Stomach (tissue), 9 donors: ENCODE measurements around the gene PIKFYVE. TPM values are rescaled to one million over a fixed set of nuclear protein-coding genes. Genes with fewer than 3 reads are reported as not detected.

Experiments
- DNase-seq, 2 donors: peaks; one replicate each; pipeline versions ENCODE4 v3.0.0 to v3.0.0-alpha.2; 2013 to 2019
- H3K27ac ChIP-seq, 5 donors: fragments of 200-600 bp in 4 of 5; sonication (generic) in 4 of 5; one replicate each; pipeline ENCODE4 v1.5.1; 2013 to 2019; ENCODE audit warnings: mild to moderate bottlenecking in 1 of 5, moderate library complexity in 1 of 5
- H3K27me3 ChIP-seq, 3 donors: fragments of 200-600 bp; sonication (generic); one replicate each; pipeline ENCODE4 v1.5.1; 2017 to 2019; ENCODE audit warnings: mixed run types in 1 of 3
- H3K36me3 ChIP-seq, 4 donors: fragments of 200-600 bp; sonication (generic); 1 replicate in 3 of 4; 2 replicates in 1 of 4; pipeline ENCODE4 v1.5.1; 2016 to 2019
- H3K4me1 ChIP-seq, 4 donors: fragments of 200-600 bp; sonication (generic); one replicate each; pipeline ENCODE4 v1.5.1; 2016 to 2019
- H3K4me3 ChIP-seq, 4 donors: fragments of 200-600 bp; sonication (generic) in 3 of 4; one replicate each; pipeline ENCODE4 v1.5.1; 2016 to 2019; ENCODE audit warnings: mild to moderate bottlenecking in 1 of 4
- H3K9me3 ChIP-seq, 4 donors: fragments of 200-600 bp; sonication (generic); one replicate each; pipeline ENCODE4 v1.5.1; 2016 to 2019
- EP300 ChIP-seq: sonication (generic); formaldehyde crosslinking; IDR thresholded peaks from one replicate; pipeline ENCODE4 v1.6.1; 2017; ENCODE audit warnings: antibody characterized with exemption
- POLR2A ChIP-seq, 4 donors: fragments of 450-650 bp; IDR thresholded peaks; one replicate each; pipeline ENCODE4 v1.6.1; 2016; ENCODE audit warnings: antibody characterized with exemption in 4 of 4, control low read depth in 2 of 4, mild to moderate bottlenecking in 1 of 4, moderate library complexity in 1 of 4
- POLR2AphosphoS5 ChIP-seq, 3 donors: sonication (generic); formaldehyde crosslinking; IDR thresholded peaks; one replicate each; pipeline ENCODE4 v1.6.1; 2016; ENCODE audit warnings: antibody characterized with exemption in 3 of 3
- WGBS, 5 donors: extraction: QIAGEN DNeasy Blood & Tissue Kit in 3 of 5; methylation state at CpG; one replicate each; pipeline versions ENCODE4 v1.1.5 to v1.1.7; 2013 to 2018; 5-methylcytosine and 5-hydroxymethylcytosine counted together
- intact Hi-C: fragments of 100-400 bp; cut with DNase I; formaldehyde crosslinking; loops from one replicate; pipeline ENCODE4 v1.15.1; 2023; ENCODE audit warnings: low total_unique reads
- polyA plus RNA-seq, 3 donors: library from polyadenylated mRNA; stranded (reverse); fragments of 200-250 nt; gene quantifications; one replicate each; pipeline ENCODE4 v1.2.3, GENCODE V29; 2013
- total RNA-seq, 5 donors: library from RNA; depleted of rRNA; stranded (reverse); fragments of >200 nt; gene quantifications; one replicate each; pipeline versions ENCODE4 v1.1.0 to v1.2.3, GENCODE V29; 2014 to 2016
- TF ChIP-seq, protein P1 (sequence below), 7 experiments: fragments of 450-650 bp in 4 of 7; fragments of 200-600 bp in 3 of 7; sonication (generic) in 3 of 7; IDR thresholded peaks; one replicate each; pipeline ENCODE4 v1.5.1; 2016 to 2019; ENCODE audit warnings: antibody characterized with exemption in 7 of 7, control low read depth in 2 of 7, mild to moderate bottlenecking in 1 of 7
- donor health status: healthy with polysubstance abuse.
- donor health status: Bipolar disorder and iron deficiency.
- donor health status: healthy.

PIKFYVE gene
- total and polyA plus RNA-seq, 8 donors = 3.0 to 42.8 (median 20.3) TPM

DNA sequence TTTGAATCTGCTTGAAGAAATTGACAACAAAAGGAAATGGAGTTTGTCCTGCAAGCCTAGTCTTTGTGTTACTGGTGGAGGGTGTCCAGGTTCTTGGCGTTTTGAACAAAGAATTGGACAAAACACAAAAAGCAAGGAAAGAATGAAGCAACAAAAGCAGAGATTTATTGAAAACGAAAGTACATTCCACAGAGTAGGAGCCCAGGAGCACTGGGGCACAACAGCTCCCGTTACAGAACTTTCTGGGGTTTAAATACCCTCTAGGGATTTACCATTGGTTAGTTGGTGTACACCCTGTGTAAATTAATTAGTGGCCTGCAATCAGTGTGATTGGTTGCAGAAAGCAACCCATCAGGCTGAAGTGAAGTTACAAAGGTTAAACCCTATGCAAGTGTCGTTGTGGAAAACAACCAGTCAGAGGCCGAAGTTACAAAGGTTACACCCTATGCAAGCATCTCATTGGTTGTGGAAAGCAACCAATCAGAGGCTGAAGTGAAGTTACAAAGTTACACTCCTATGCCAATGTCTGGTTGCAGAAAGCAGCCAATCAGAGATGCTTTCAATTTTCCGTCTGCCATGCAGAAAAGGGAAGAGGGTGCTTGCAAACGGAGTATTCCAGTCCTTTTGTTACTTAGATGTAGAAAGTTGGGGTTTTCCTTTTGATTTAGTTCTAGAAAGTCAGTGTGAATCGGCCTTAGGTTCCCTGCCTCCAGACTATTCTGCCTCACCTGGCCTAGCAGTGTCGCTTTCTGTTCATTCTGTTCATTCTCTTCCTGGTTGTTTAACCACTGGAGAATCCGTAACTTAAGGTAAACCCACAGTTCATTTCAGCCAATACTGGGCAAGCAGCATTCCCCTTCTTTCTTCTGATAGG lies 92.9 kb downstream of the PIKFYVE start:
- no peaks in the 10 kb centered on the region for H3K9me3 ChIP-seq
- intact Hi-C loops = no loop called here
- no peak overlapping the region for H3K27ac ChIP-seq
- no peaks in the 10 kb centered on the region for H3K27me3 ChIP-seq
- WGBS, 5 donors = 83 to 88% (median 84%) methylated on average over 10 of the region's 10 CpGs
- DNase-seq = no peak
- no peak overlapping the region for H3K4me3 ChIP-seq
- peaks cover 0 to 7% (median 0%) of the 10 kb centered on the region in 4 donors for H3K4me1 ChIP-seq
- TF ChIP-seq POLR2A (IDR thresholded peaks at IDR 0.05) (no peak), POLR2AphosphoS5 (IDR thresholded peaks at IDR 0.05) (no peak), EP300 (no peak)
- TF ChIP-seq, protein P1, sequence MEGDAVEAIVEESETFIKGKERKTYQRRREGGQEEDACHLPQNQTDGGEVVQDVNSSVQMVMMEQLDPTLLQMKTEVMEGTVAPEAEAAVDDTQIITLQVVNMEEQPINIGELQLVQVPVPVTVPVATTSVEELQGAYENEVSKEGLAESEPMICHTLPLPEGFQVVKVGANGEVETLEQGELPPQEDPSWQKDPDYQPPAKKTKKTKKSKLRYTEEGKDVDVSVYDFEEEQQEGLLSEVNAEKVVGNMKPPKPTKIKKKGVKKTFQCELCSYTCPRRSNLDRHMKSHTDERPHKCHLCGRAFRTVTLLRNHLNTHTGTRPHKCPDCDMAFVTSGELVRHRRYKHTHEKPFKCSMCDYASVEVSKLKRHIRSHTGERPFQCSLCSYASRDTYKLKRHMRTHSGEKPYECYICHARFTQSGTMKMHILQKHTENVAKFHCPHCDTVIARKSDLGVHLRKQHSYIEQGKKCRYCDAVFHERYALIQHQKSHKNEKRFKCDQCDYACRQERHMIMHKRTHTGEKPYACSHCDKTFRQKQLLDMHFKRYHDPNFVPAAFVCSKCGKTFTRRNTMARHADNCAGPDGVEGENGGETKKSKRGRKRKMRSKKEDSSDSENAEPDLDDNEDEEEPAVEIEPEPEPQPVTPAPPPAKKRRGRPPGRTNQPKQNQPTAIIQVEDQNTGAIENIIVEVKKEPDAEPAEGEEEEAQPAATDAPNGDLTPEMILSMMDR (IDR thresholded peaks at IDR 0.05) = no peak
- H3K36me3 ChIP-seq = peaks cover 0 to 35% (median 20%) of the 10 kb centered on the region in 4 donors

DNA sequence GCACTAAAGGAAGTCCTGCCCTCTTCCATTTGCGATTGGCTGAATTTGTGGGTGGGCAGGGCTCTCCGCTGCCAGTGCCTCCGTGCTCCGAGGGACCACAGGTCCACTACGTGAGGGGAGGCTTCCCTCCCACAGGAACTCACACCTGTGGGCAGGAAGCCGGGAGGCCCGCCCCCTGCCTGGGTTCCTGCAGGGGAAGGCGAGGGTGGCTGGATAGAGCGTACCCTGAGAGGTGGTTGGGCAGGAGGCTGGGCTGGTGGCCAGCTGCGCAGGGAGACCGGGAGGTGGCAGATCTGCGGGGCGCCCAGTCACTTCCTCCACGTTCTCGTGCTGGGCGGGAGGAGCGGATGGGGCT lies 93.6 kb downstream of the PIKFYVE start:
- Histone ChIP-seq H3K4me1 (peaks cover 0 to 7% (median 0%) of the 10 kb centered on the region in 4 donors), H3K27me3 (no peaks in the 10 kb centered on the region), H3K9me3 (no peaks in the 10 kb centered on the region), H3K36me3 (peaks cover 0 to 30% (median 14%) of the 10 kb centered on the region in 4 donors), H3K4me3 (no peak overlapping the region), H3K27ac (no peak overlapping the region)
- TF ChIP-seq POLR2AphosphoS5 (IDR thresholded peaks at IDR 0.05) (no peak), EP300 (no peak), POLR2A (IDR thresholded peaks at IDR 0.05) (no peak)
- TF ChIP-seq, protein P1 (IDR thresholded peaks at IDR 0.05) = no peak
- DNase-seq = no peak
- WGBS, 5 donors = 79 to 95% (median 91%) methylated on average over 15 to 17 of the region's 17 CpGs
- intact Hi-C loops = no loop called here

DNA sequence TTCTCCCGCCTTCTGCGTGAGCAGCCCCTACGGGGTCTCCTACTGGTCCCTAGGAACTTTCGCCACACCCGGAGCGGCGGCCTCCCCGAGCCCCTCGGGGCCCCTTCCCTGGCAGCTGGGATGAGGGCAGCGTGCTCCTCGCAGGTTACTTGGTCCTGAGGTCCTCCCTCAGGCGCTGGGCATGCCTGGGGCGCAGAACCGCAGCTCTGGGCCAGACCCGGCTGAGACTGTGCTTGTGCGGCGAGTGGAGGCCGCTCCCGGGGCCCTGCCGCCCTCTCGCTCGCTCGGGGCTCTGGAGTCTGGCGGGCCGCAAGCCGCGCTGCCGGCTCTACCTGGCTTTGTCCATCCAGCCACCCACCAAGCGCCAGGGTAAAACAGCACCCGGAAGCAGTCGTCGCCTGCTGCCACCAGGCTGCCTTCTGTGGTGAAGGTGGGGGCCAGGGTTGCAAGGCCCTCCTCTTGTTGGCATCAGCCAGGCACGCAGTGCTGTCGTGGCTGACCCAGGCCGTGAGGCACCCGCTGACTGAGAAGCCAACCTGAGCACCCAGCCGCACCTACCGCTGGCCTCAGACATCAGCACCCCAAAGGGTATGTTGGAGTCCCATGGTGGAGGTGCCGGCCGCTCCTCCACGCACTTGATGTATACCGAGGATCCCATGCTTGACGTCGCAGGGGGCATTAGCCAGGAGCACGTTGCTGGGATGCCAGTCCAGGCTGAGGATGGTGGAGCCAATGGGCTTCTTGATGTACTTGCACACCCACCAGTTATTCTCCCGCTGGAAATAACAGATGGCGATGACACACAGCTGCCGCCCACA lies 94.4 kb downstream of the PIKFYVE start:
- Histone ChIP-seq H3K9me3 (peaks cover 0 to 7% (median 3%) of the 10 kb centered on the region in 4 donors), H3K4me3 (no peak overlapping the region), H3K27ac (no peak overlapping the region), H3K27me3 (no peaks in the 10 kb centered on the region), H3K4me1 (no peaks in the 10 kb centered on the region), H3K36me3 (peaks cover 0 to 21% (median 6%) of the 10 kb centered on the region in 4 donors)
- TF ChIP-seq, protein P1 (IDR thresholded peaks at IDR 0.05) = no peak
- TF ChIP-seq POLR2AphosphoS5 (IDR thresholded peaks at IDR 0.05) = no peak
- no peak for TF ChIP-seq POLR2A (IDR thresholded peaks at IDR 0.05)
- no peak for TF ChIP-seq EP300
- WGBS, 5 donors = 94 to 97% (median 94%) methylated on average over 19 to 48 of the region's 48 CpGs
- DNase-seq = no peak
- intact Hi-C loops = no loop called here

GRCh38 chr2:208361077-208361441 lies 95.0 kb downstream of the PIKFYVE start:
- intact Hi-C loops = no loop called here
- Histone ChIP-seq H3K9me3 (peaks cover 0 to 8% (median 3%) of the 10 kb centered on the region in 4 donors), H3K4me1 (no peaks in the 10 kb centered on the region), H3K27me3 (no peaks in the 10 kb centered on the region), H3K36me3 (peaks cover 0 to 16% (median 1%) of the 10 kb centered on the region in 4 donors), H3K4me3 (no peak overlapping the region), H3K27ac (no peak overlapping the region)
- TF ChIP-seq, protein P1 (IDR thresholded peaks at IDR 0.05) = no peak
- TF ChIP-seq POLR2AphosphoS5 (IDR thresholded peaks at IDR 0.05) (no peak), EP300 (no peak), POLR2A (IDR thresholded peaks at IDR 0.05) (no peak)
- DNase-seq = no peak
- 82 to 99% (median 96%) methylated on average over 3 to 9 of the region's 9 CpGs for WGBS, 5 donors
